Measurements from ENCODE around the gene TNRC18.

Gene TNRC18

GRCh38 chr7:5349437-5350173 is 74.0 kb downstream of the TNRC18 start:
- no peak overlapping the region for H3K27ac ChIP-seq
- peaks cover 43 to 89% (median 70%) of the 10 kb centered on the region in 3 donors for H3K36me3 ChIP-seq
- TF ChIP-seq CTCF (IDR thresholded peaks at IDR 0.05) = no peak
- peaks cover 0 to 47% (median 23%) of the 10 kb centered on the region in 4 donors for H3K4me1 ChIP-seq
- intact Hi-C loops (cut with DNase I; ENCODE audit: low total_unique reads) = no loop called here
- H3K4me3 ChIP-seq = no peak overlapping the region
- no peaks in the 10 kb centered on the region for H3K27me3 ChIP-seq
- no peaks in the 10 kb centered on the region for H3K9me3 ChIP-seq
- no peak for DNase-seq

GRCh38 chr7:5349005-5349380 is 74.6 kb downstream of the TNRC18 start:
- Histone ChIP-seq H3K4me3 (no peak overlapping the region), H3K9me3 (peaks cover 0 to 3% (median 0%) of the 10 kb centered on the region in 3 donors), H3K27ac (no peak overlapping the region), H3K4me1 (peaks cover 0 to 41% (median 19%) of the 10 kb centered on the region in 4 donors), H3K36me3 (peaks cover 49 to 95% (median 76%) of the 10 kb centered on the region in 3 donors), H3K27me3 (no peaks in the 10 kb centered on the region)
- intact Hi-C loops (cut with DNase I; ENCODE audit: low total_unique reads) = no loop called here
- TF ChIP-seq CTCF (IDR thresholded peaks at IDR 0.05) = no peak
- DNase-seq = no peak

GRCh38 chr7:5348134-5349004 is 75.3 kb downstream of the TNRC18 start:
- Histone ChIP-seq H3K36me3 (peaks cover 55 to 99% (median 82%) of the 10 kb centered on the region in 3 donors), H3K27ac (peak overlapping the region in 1 of 2 donors; percentile 12)

GRCh38 chr7:5345671-5346070 is 78.0 kb downstream of the TNRC18 start:
- Histone ChIP-seq H3K27me3 (no peaks in the 10 kb centered on the region), H3K27ac (no peak overlapping the region), H3K9me3 (peaks cover 0 to 15% (median 4%) of the 10 kb centered on the region in 3 donors), H3K36me3 (peaks cover 61 to 99% (median 85%) of the 10 kb centered on the region in 3 donors), H3K4me3 (no peak overlapping the region), H3K4me1 (peaks cover 0 to 18% (median 4%) of the 10 kb centered on the region in 4 donors)
- intact Hi-C loops (cut with DNase I; ENCODE audit: low total_unique reads) = no loop called here
- TF ChIP-seq CTCF (IDR thresholded peaks at IDR 0.05) = no peak
- DNase-seq = no peak

More at GRCh38 chr7:5348134-5349004, 75.3 kb downstream of the TNRC18 start:
- Histone ChIP-seq H3K9me3 (peaks cover 0 to 6% (median 2%) of the 10 kb centered on the region in 3 donors), H3K27me3 (no peaks in the 10 kb centered on the region), H3K4me1 (peaks cover 0 to 35% (median 16%) of the 10 kb centered on the region in 4 donors), H3K4me3 (no peak overlapping the region)
- TF ChIP-seq CTCF (IDR thresholded peaks at IDR 0.05) = no peak
- intact Hi-C loops (cut with DNase I; ENCODE audit: low total_unique reads) = no loop called here
- DNase-seq = no peak

GRCh38 chr7:5345171-5345570 is 78.5 kb downstream of the TNRC18 start:
- intact Hi-C loops (cut with DNase I; ENCODE audit: low total_unique reads) = no loop called here
- H3K4me3 ChIP-seq = no peak overlapping the region
- DNase-seq = no peak
- H3K36me3 ChIP-seq = peaks cover 59 to 99% (median 85%) of the 10 kb centered on the region in 3 donors
- H3K9me3 ChIP-seq = peaks cover 0 to 15% (median 4%) of the 10 kb centered on the region in 3 donors
- peaks cover 0 to 14% (median 3%) of the 10 kb centered on the region in 4 donors for H3K4me1 ChIP-seq
- H3K27ac ChIP-seq = no peak overlapping the region
- H3K27me3 ChIP-seq = no peaks in the 10 kb centered on the region
- no peak for TF ChIP-seq CTCF (IDR thresholded peaks at IDR 0.05)
